GM12865 (cell line): ENCODE measurements around the gene TIPARP.
"Not testable (repeated sequence)": the region's sequence is repeated elsewhere in the genome, so short reads cannot be mapped to it uniquely, and the experiment has no call there.

ENCODE experiments used
- DNase-seq: peaks from one replicate; pipeline ENCODE4 v3.0.0; 2010; ENCODE audit warnings: low read depth
- H3K4me3 ChIP-seq: 2 replicates; pipeline ENCODE4 v1.5.1; 2011; ENCODE audit warnings: mild to moderate bottlenecking, low read depth, low read length, control low read depth
- TF ChIP-seq, protein P1 (sequence below): IDR thresholded peaks from 2 replicates; pipeline ENCODE4 v1.5.1; 2011; ENCODE audit warnings: low read length, control low read depth, low read depth, inconsistent platforms; ENCODE audit not compliant: insufficient read depth; ENCODE audit errors: missing control alignments

The TIPARP gene

DNA sequence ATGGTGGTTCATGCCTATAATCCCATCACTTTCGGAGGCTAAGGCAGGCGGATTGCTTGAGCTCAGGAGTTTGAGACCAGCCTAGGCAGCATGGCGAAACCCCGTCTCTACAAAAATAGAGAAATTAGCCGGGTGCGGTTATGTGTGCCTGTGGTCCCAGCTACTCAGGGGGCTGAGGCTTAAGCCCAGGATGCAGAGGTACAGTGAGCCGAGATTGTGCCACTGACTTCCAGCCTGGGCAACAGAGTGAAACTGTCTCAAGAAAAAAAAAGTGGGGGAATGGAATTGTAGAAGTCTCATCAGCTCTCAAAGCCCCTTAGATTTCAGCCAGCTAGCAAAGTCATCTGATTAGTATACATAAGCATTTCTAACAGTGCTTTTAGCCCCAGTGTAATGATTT lies 33.2 kb downstream of the TIPARP start:
- TF ChIP-seq, protein P1, sequence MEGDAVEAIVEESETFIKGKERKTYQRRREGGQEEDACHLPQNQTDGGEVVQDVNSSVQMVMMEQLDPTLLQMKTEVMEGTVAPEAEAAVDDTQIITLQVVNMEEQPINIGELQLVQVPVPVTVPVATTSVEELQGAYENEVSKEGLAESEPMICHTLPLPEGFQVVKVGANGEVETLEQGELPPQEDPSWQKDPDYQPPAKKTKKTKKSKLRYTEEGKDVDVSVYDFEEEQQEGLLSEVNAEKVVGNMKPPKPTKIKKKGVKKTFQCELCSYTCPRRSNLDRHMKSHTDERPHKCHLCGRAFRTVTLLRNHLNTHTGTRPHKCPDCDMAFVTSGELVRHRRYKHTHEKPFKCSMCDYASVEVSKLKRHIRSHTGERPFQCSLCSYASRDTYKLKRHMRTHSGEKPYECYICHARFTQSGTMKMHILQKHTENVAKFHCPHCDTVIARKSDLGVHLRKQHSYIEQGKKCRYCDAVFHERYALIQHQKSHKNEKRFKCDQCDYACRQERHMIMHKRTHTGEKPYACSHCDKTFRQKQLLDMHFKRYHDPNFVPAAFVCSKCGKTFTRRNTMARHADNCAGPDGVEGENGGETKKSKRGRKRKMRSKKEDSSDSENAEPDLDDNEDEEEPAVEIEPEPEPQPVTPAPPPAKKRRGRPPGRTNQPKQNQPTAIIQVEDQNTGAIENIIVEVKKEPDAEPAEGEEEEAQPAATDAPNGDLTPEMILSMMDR, result no peak
- DNase-seq, result no peak
- no peak overlapping the region for H3K4me3 ChIP-seq

- no peak for DNase-seq
- TF ChIP-seq, protein P1, result no peak
- H3K4me3 ChIP-seq, result no peak overlapping the region
Measured at GRCh38 chr3:156710429-156710828, 36.0 kb downstream of the TIPARP start.

DNA sequence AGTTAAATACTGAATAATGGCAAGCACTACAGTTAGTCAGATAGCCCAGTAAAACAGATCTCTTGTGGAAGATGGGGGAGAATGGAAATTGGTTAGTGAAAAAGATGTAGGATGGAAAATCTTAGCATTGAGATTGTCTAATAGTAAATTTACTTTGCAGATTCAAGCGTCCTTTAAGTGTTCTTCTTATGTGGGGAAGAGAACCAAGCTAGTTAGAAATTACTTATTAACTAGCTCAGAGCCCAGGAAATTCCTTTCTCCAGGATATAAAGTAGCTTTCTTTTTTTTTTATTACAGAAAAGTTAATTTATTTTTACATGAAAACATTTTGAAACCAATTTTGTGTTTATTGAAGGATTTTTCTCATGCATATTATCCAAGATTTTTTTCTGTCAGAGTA lies 36.7 kb downstream of the TIPARP start:
- TF ChIP-seq, protein P1, result no peak
- no peak for DNase-seq
- H3K4me3 ChIP-seq, result no peak overlapping the region

DNA sequence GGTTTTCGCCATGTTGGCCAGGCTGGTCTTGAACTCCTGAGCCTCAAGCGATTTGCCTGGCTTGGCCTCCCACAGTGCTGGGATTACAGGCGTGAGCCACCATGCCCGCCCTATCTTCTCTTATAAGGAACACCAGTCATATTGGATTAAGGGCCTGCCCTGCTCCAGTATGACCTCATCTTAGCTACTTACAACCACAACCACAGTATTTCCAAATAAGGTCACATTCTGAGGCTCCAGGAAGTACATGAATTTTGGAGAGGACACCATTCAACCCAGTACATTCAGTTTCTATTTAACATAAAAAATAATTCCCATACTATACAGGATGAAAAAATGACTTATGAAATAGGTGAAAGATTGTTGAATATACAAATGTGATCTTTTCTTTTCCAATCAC lies 37.6 kb downstream of the TIPARP start:
- not testable (repeated sequence) for DNase-seq, H3K4me3 ChIP-seq

DNA sequence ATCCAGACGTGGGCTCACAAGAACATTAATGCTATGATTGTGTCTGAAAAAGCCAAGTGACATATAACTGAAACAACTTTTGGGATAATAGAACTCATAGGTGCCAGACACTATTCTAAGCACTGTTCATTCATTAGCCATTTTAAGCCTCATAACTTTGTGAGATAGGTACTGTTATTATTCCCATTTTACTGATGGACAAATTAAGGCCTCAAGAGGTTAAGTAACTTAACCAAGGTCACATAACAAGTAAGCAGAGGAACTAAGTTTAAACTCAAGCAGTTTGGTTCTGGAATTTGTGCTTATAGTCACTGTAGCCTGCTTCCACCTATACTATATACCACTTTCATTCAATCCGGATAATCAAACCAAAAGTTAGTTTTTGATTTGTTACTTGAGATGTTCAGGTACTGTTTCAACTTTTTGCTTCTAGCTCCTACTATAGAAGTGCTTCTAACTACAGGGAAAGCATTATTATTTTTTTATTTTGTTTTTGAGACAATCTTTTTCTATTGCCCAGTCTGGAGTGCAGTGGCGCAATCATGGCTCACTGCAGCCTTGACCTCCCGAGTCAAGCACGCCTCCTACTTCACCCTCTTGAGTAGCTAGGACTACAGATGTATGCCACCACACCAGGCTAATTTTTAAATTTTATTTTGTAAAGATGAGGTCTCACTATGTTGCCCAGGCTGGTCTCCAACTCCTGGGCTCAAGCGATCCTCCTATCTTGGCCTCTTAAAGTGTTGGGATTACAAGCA lies 41.9 kb downstream of the TIPARP start:
- H3K4me3 ChIP-seq, result no peak overlapping the region
- DNase-seq, result no peak
- TF ChIP-seq, protein P1, result no peak

GRCh38 chr3:156718622-156719306 lies 44.4 kb downstream of the TIPARP start:
- DNase-seq, result no peak
- H3K4me3 ChIP-seq, result no peak overlapping the region
- TF ChIP-seq, protein P1, result no peak

- TF ChIP-seq, protein P1, result no peak
- H3K4me3 ChIP-seq, result no peak overlapping the region
- no peak for DNase-seq
Measured at GRCh38 chr3:156720826-156721225, 46.4 kb downstream of the TIPARP start.
